GM12878 (cell line): Measurements from ENCODE around the gene PSMD14.

ENCODE experiments used
- POLR2AphosphoS5 ChIP-seq: IDR thresholded peaks from 2 replicates; pipeline ENCODE4 v1.6.1; 2011; ENCODE audit warnings: mild to moderate bottlenecking, low read length, inconsistent platforms
- RCOR1 ChIP-seq: conservative IDR thresholded peaks from 2 replicates; pipeline ENCODE4 v1.6.1; 2012; ENCODE audit warnings: low read depth, low read length, improper control_type of control experiment
- SIN3A ChIP-seq: IDR thresholded peaks from 2 replicates; pipeline ENCODE4 v1.6.1; 2012; ENCODE audit warnings: low read depth, low read length, improper control_type of control experiment
- SMAD1 ChIP-seq: fragments of 450-650 bp; IDR thresholded peaks from 2 replicates; pipeline ENCODE4 v1.6.1; 2018; ENCODE audit warnings: mild to moderate bottlenecking, low read depth; ENCODE audit not compliant: partially characterized antibody
- TARDBP ChIP-seq: IDR thresholded peaks from 2 replicates; pipeline ENCODE4 v1.6.1; 2016; ENCODE audit warnings: borderline replicate concordance
- YBX1 ChIP-seq: fragments of 450-650 bp; IDR thresholded peaks from 2 replicates; pipeline ENCODE4 v1.6.1; 2016; ENCODE audit warnings: antibody characterized with exemption
- ZZZ3 ChIP-seq: IDR thresholded peaks from 2 replicates; pipeline ENCODE4 v1.6.1; 2011; ENCODE audit warnings: low read depth; ENCODE audit not compliant: control insufficient read depth, insufficient read length
- TF ChIP-seq, protein P1 (sequence below), 3 experiments: IDR thresholded peaks in 2 of 3; conservative IDR thresholded peaks in 1 of 3; 2 replicates each; pipeline ENCODE4 v1.5.1; 2011; ENCODE audit warnings: low read depth in 3 of 3, low read length in 3 of 3, mild to moderate bottlenecking in 3 of 3, control low read depth in 2 of 3, moderate library complexity in 2 of 3, inconsistent platforms in 1 of 3, mixed read lengths in 1 of 3; ENCODE audit not compliant: control insufficient read depth in 2 of 3, insufficient read depth in 1 of 3; ENCODE audit errors: extremely low read depth in 1 of 3
- TF ChIP-seq, protein P2 (sequence below): IDR thresholded peaks from 2 replicates; pipeline ENCODE4 v1.6.1; 2011; ENCODE audit warnings: borderline replicate concordance, low read depth, mild to moderate bottlenecking, moderate library complexity, mixed read lengths, low read length; ENCODE audit not compliant: insufficient read depth; ENCODE audit errors: extremely low read length

DNA sequence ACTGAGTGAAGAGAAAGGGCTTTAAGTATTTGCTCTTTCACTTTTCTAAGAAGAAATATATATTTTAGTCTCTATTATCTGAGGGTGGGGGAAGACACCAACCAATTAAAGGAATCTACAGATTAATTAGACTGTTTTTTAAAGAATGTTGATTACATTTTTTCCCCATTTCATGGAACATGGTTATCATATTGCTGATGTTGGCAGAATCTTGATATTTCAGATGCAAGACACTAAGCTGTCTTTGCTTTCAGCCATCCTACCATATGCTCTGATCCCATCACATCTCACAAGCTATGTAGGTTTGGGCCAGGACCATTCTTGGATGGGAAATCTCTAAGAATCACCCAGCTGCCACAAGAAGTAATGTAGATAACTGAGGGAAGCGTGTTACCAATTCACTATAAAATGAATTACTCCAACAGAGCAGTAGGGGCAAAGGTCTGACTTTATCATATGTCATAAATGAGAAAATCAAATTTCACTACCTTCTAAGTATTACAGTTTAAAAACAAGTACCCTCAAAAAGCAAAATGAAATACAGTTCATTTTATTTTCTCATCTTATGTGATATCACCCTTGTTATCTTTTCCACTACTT is 101.2 kb downstream of the PSMD14 start:
- TF ChIP-seq RCOR1 (no peak), POLR2AphosphoS5 (no peak), SIN3A (no peak), TARDBP (no peak), YBX1 (no peak), ZZZ3 (no peak), SMAD1 (no peak)
- TF ChIP-seq, protein P1, sequence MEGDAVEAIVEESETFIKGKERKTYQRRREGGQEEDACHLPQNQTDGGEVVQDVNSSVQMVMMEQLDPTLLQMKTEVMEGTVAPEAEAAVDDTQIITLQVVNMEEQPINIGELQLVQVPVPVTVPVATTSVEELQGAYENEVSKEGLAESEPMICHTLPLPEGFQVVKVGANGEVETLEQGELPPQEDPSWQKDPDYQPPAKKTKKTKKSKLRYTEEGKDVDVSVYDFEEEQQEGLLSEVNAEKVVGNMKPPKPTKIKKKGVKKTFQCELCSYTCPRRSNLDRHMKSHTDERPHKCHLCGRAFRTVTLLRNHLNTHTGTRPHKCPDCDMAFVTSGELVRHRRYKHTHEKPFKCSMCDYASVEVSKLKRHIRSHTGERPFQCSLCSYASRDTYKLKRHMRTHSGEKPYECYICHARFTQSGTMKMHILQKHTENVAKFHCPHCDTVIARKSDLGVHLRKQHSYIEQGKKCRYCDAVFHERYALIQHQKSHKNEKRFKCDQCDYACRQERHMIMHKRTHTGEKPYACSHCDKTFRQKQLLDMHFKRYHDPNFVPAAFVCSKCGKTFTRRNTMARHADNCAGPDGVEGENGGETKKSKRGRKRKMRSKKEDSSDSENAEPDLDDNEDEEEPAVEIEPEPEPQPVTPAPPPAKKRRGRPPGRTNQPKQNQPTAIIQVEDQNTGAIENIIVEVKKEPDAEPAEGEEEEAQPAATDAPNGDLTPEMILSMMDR (IDR thresholded peaks at IDR 0.05 in 2 of 3, conservative IDR thresholded peaks at IDR 0.05 in 1 of 3; ENCODE audit: control insufficient read depth in 2 of 3, extremely low read depth in 1 of 3, insufficient read depth in 1 of 3, low read depth in 3 of 3, low read length in 3 of 3) = no peak
- TF ChIP-seq, protein P2, sequence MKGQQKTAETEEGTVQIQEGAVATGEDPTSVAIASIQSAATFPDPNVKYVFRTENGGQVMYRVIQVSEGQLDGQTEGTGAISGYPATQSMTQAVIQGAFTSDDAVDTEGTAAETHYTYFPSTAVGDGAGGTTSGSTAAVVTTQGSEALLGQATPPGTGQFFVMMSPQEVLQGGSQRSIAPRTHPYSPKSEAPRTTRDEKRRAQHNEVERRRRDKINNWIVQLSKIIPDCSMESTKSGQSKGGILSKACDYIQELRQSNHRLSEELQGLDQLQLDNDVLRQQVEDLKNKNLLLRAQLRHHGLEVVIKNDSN = no peak
